GM12874 (cell line): ENCODE results near the gene BEAN1.

Experiments used
- CTCF ChIP-seq: IDR thresholded peaks from 2 replicates; pipeline ENCODE4 v1.5.1; 2011; ENCODE audit warnings: low read depth, mild to moderate bottlenecking, control low read depth, low read length, moderate library complexity; ENCODE audit not compliant: insufficient read depth

The BEAN1 gene

GRCh38 chr16:66382171-66382965 lies 44.7 kb upstream of the BEAN1 start:
- no peak for TF ChIP-seq CTCF

DNA sequence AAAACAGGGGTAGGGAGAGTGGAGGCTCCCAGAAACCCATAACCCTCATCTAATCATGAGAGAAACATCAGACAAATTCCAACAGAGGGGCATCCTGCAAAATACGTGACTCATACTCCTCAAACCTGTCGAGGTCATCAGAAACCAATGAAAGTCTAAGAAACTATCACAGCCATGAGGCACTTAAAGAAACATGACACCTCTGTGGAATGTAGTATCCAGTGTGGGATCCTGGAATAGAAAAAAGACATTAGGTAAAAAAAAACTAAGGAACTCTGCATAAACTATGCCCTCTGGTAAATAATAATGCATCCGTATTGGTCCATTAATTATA lies 44.2 kb upstream of the BEAN1 start:
- no peak for TF ChIP-seq CTCF

DNA sequence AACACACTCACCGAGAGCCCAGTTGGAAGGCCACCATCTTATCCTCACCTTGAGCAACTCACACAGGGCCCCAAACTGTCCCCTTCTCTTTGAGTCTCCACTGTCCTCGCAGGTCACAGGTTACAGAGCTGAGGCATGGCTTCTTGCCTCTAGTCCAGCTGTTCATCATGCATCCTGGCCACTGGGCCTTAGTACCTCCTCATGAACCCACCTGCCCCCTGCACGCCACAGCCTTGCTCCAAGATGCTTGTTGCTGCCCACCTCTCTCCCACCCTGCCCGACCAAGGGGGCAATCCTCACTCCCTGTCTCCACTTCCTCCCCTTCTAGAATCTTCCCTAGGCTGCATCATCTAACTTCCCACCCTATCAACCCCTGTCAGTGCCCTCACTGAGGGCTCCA lies 43.5 kb upstream of the BEAN1 start:
- no peak for TF ChIP-seq CTCF

DNA sequence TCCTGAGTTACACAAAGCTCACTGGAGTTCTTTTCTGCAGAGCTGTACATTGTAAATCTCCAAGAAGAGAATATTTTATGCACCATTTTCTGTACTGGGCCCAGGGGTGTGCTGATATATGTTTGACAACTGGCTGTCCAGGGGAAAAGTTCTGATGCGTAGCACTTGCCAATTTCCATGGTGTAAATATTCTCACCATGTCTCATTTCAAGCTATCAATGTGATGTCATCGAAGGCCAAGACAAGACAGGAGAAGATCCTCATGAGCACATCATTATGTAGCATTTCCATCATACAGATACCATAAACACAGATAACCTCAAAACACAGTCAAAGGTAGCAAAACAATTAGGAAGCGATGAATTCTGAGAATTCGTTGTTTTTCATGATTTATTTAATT lies 41.7 kb upstream of the BEAN1 start:
- TF ChIP-seq CTCF: no peak

DNA sequence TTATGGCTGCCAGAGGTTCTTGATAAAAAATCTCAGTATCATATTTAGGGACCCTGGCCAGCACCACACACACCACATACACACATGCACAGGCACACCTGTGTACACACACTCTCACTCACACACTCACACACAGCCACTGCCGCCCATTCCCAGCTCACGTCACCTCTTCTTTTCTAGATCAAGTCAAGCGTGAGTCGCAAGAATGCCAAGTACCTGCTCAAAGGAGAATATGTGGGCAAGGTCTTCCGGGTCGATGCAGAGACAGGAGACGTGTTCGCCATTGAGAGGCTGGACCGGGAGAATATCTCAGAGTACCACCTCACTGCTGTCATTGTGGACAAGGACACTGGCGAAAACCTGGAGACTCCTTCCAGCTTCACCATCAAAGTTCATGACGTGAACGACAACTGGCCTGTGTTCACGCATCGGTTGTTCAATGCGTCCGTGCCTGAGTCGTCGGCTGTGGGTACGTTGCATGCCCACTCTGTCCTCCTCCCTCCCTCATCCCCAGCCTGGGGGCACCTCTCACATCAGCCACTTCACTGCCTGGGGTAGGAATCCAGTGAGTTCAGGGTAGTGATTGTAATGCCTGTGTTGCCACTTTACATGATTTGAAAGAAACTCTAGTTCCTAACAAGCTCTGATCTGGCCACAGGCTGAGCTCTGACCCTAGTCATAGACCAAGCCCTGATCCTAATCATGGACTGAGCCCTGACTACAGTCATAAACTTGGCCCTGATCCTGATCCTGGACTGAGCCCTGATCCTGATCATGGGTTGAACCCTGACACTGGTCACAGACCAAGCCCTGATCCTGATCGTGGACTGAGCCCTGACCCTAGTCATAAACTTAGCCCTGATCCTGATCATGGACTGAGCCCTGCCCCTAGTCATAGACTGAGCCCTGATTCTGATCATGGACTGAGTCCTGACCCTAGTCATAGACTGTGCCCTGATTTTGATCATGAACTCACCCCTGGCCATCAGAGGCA lies 40.2 kb upstream of the BEAN1 start:
- no peak for TF ChIP-seq CTCF

DNA sequence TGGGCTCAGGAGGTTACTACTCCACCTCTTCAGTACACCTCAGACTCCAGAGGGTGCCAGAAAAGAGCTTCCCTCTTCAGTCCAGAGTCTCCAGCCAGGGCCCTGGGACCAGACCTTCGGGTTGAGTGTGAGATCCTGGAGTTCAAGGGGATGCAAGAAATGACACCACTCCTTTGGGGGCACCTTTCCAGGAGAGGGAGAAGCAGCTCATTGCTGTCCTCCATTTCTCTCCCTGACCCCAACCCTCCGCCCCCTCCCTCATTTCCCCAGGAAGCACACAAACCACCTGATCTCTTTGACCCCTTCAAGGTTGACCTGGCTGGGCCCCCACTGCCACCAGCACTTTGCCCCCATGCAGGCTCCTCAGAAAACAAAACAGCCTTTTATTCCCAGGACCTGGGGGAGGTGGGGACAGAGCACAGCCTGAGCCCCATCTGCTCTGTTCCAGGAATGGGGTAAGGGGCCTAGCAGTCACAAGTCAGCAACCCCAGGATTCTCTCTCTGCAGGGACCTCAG lies 39.2 kb upstream of the BEAN1 start:
- TF ChIP-seq CTCF: no peak

GRCh38 chr16:66388350-66389139 lies 38.5 kb upstream of the BEAN1 start:
- TF ChIP-seq CTCF: no peak
